Spleen (tissue), 7 donors: ENCODE results near the gene TMEM182.

Experiments used
- POLR2AphosphoS5 ChIP-seq, 3 donors: sonication (generic); formaldehyde crosslinking; IDR thresholded peaks; one replicate each; pipeline ENCODE4 v1.5.1; 2017; ENCODE audit warnings: antibody characterized with exemption in 3 of 3
- TF ChIP-seq, protein P1 (sequence below), 11 experiments: fragments of 200-600 bp in 7 of 11; fragments of 450-650 bp in 4 of 11; sonication (generic) in 4 of 11; IDR thresholded peaks in 8 of 11; conservative IDR thresholded peaks in 3 of 11; 1 replicate in 7 of 11; 2 replicates in 4 of 11; pipeline versions ENCODE4 v1.4.0 to v1.8.0; 2016 to 2021; ENCODE audit warnings: antibody characterized with exemption in 11 of 11, inconsistent platforms in 4 of 11, mild to moderate bottlenecking in 1 of 11
- donor health status: DM: no; HTN: no; CAD: no; lungs with moderate emphysema.
- donor health status: DM: no; HTN: no; CAD: no.
- donor health status: DM: no; HTN: no; CAD: no.

DNA sequence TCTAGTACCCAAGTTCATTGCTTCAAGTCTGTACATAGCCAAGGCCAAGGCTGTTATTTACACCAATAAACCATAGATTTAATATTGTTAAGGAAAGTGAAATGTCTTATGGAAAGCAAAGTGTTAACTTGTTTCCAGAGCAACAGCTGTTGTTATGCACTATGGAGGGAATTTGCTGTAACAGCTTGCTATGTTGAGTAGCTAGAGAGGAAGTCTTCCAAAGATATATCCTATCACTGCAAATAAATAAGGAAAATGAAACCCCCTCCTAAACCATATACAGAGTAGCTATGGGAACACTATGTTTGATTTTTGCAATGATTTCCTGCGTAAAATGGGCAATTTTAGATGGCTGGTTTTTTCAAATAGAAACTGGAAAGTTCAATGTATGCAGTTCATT, 21.1 kb downstream of the TMEM182 start:
- TF ChIP-seq, protein P1, sequence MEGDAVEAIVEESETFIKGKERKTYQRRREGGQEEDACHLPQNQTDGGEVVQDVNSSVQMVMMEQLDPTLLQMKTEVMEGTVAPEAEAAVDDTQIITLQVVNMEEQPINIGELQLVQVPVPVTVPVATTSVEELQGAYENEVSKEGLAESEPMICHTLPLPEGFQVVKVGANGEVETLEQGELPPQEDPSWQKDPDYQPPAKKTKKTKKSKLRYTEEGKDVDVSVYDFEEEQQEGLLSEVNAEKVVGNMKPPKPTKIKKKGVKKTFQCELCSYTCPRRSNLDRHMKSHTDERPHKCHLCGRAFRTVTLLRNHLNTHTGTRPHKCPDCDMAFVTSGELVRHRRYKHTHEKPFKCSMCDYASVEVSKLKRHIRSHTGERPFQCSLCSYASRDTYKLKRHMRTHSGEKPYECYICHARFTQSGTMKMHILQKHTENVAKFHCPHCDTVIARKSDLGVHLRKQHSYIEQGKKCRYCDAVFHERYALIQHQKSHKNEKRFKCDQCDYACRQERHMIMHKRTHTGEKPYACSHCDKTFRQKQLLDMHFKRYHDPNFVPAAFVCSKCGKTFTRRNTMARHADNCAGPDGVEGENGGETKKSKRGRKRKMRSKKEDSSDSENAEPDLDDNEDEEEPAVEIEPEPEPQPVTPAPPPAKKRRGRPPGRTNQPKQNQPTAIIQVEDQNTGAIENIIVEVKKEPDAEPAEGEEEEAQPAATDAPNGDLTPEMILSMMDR (IDR thresholded peaks at IDR 0.05 in 8 of 11, conservative IDR thresholded peaks at IDR 0.05 in 3 of 11) = no peak
- no peak for TF ChIP-seq POLR2AphosphoS5 (IDR thresholded peaks at IDR 0.05)
